Right lobe of liver (tissue), 6 donors: Measurements from ENCODE around the gene SIDT2. TPM values are rescaled to one million over a fixed set of nuclear protein-coding genes. Genes with fewer than 3 reads are reported as not detected.

Experiments used
- ATAC-seq, 4 donors: fragments of 200-7000 bp; cut with Tn5 transposase; one replicate each; pipeline ENCODE4 v1.9.1; 2020; ENCODE audit warnings: mild to moderate bottlenecking in 4 of 4, moderate library complexity in 4 of 4
- DNase-seq, 3 donors: peaks; one replicate each; pipeline ENCODE4 v3.0.0-alpha.2; 2020
- H3K27ac ChIP-seq, 3 donors: fragments of 200-600 bp; one replicate each; pipeline ENCODE4 v1.8.0; 2022
- H3K27me3 ChIP-seq, 2 donors: fragments of 200-600 bp; one replicate each; pipeline ENCODE4 v1.8.0; 2022
- H3K36me3 ChIP-seq, 4 donors: fragments of 200-600 bp; sonication (generic) in 1 of 4; one replicate each; pipeline versions ENCODE4 v1.5.1 to v1.8.0; 2017 to 2022; ENCODE audit warnings: control low read depth in 1 of 4
- H3K4me1 ChIP-seq, 4 donors: fragments of 200-600 bp; sonication (generic) in 1 of 4; one replicate each; pipeline versions ENCODE4 v1.5.1 to v1.8.0; 2017 to 2022; ENCODE audit warnings: control low read depth in 1 of 4
- H3K4me3 ChIP-seq, 3 donors: fragments of 200-600 bp; one replicate each; pipeline ENCODE4 v1.8.0; 2022
- H3K9me3 ChIP-seq, 4 donors: fragments of 200-600 bp; sonication (generic) in 1 of 4; one replicate each; pipeline versions ENCODE4 v1.5.1 to v1.8.0; 2017 to 2022; ENCODE audit warnings: control low read depth in 1 of 4
- POLR2A ChIP-seq: fragments of 450-650 bp; IDR thresholded peaks from one replicate; pipeline ENCODE4 v1.6.1; 2017; ENCODE audit warnings: antibody characterized with exemption, mild to moderate bottlenecking
- WGBS: methylation state at CpG from one replicate; pipeline ENCODE4 v1.1.6; 2018; ENCODE audit warnings: low coverage, low lambda C conversion rate; ENCODE audit not compliant: insufficient coverage; ENCODE audit errors: missing lambda C conversion rate; 5-methylcytosine and 5-hydroxymethylcytosine counted together
- intact Hi-C, 2 donors: fragments of 100-400 bp; cut with DNase I; formaldehyde crosslinking; loops; one replicate each; pipeline versions ENCODE4 v1.11.2 to v1.14.1; 2022
- total RNA-seq, 6 experiments: library from RNA; depleted of rRNA in 2 of 6; stranded (reverse); fragments of >200 nt in 2 of 6; fragmentation: NEBNext Ultra II Directional in 3 of 6; extraction: Animal tissue kit (Norgen Biotek cat#: 25700) in 3 of 6; gene quantifications; one replicate each; pipeline versions ENCODE4 v1.1.0 to v1.2.4, GENCODE V29; 2016 to 2023
- TF ChIP-seq, protein P1 (sequence below), 4 donors: fragments of 200-600 bp in 3 of 4; fragments of 450-650 bp in 1 of 4; IDR thresholded peaks; one replicate each; pipeline versions ENCODE4 v1.5.1 to v1.8.0; 2016 to 2022; ENCODE audit warnings: antibody characterized with exemption in 4 of 4, mild to moderate bottlenecking in 2 of 4
- donor health status: DM: no; HTN: yes; CAD: no.
- donor health status: DM: no; HTN: no; CAD: no.
- donor health status: DM: no; HTN: no; CAD: no.
- donor health status: DM: no; HTN: yes; CAD: no.
- donor health status: DM: no; HTN: yes; CAD: no.

SIDT2 gene
- total RNA-seq, 6 experiments from 2014 or later = 24.6 to 49.9 (median 35.5) TPM

DNA sequence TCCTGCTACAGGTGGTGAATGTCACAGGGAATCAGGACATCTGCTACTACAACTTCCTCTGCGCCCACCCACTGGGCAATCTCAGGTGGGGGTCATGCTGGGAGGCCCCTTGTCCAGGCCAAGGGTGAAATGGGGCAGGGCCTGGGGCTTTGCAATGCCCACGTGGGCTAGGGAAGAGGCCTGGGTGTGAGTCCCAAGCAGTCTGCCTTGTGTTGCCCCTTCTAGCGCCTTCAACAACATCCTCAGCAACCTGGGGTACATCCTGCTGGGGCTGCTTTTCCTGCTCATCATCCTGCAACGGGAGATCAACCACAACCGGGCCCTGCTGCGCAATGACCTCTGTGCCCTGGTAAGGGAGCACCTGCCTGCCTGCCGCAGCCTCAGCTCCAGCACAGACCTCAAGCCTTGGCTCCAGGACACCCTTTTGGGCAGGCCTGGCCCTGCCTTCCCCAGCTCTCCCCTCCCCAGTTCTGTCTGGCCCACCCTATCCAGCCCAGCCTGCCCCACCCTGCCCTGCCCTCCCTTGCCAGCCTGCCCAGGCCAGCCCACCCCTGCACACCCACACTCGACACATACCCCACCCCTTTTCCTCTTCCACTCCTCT, 11.5 kb downstream of the SIDT2 start:
- DNase-seq (peak in 2 of 3 donors; percentile 35 to 39), ATAC-seq (no peak)
- no peak overlapping the region for H3K27ac ChIP-seq
- H3K27me3 ChIP-seq = no peaks in the 10 kb centered on the region
- 94% methylated on average over 2 of the region's 8 CpGs for WGBS
- no peak overlapping the region for H3K4me3 ChIP-seq
- TF ChIP-seq, protein P1, sequence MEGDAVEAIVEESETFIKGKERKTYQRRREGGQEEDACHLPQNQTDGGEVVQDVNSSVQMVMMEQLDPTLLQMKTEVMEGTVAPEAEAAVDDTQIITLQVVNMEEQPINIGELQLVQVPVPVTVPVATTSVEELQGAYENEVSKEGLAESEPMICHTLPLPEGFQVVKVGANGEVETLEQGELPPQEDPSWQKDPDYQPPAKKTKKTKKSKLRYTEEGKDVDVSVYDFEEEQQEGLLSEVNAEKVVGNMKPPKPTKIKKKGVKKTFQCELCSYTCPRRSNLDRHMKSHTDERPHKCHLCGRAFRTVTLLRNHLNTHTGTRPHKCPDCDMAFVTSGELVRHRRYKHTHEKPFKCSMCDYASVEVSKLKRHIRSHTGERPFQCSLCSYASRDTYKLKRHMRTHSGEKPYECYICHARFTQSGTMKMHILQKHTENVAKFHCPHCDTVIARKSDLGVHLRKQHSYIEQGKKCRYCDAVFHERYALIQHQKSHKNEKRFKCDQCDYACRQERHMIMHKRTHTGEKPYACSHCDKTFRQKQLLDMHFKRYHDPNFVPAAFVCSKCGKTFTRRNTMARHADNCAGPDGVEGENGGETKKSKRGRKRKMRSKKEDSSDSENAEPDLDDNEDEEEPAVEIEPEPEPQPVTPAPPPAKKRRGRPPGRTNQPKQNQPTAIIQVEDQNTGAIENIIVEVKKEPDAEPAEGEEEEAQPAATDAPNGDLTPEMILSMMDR (IDR thresholded peaks at IDR 0.05) = no peak
- no peak for TF ChIP-seq POLR2A
- no peaks in the 10 kb centered on the region for H3K9me3 ChIP-seq
- intact Hi-C loops = no loop called here
- no peaks in the 10 kb centered on the region for H3K4me1 ChIP-seq
- peaks cover 0 to 70% (median 24%) of the 10 kb centered on the region in 4 donors for H3K36me3 ChIP-seq

DNA sequence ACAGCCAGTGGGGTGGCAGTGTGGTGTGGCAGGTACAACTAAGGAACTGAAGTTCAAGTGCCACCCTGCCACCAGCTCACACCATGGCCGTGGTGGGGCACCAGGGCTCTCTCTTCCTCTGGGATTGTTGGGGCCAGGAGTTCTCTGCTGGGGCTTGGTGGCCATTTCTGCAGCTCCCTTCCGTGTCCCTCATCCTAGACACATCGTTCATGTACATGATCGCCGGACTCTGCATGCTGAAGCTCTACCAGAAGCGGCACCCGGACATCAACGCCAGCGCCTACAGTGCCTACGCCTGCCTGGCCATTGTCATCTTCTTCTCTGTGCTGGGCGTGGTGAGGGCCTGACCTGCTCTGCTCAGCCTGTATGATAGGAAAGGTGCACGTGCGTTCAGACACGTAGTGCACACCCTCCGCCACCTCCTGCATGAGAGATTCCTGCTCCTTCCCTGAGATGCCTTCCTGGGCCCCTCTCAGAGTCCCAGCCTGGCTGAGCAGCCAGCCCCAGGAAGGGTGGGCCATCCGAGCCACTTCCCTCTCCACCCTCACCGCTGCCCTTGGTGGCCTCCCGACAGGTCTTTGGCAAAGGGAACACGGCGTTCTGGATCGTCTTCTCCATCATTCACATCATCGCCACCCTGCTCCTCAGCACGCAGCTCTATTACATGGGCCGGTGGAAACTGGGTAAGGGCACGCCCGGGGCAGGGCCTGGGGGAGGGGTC, 13.3 kb downstream of the SIDT2 start:
- TF ChIP-seq, protein P1 (IDR thresholded peaks at IDR 0.05) = no peak
- no peak for TF ChIP-seq POLR2A
- Histone ChIP-seq H3K27ac (no peak overlapping the region), H3K27me3 (no peaks in the 10 kb centered on the region), H3K4me1 (no peaks in the 10 kb centered on the region), H3K9me3 (no peaks in the 10 kb centered on the region), H3K36me3 (peaks cover 0 to 70% (median 25%) of the 10 kb centered on the region in 4 donors), H3K4me3 (no peak overlapping the region)
- DNase-seq (peak in 1 of 3 donors; percentile 50), ATAC-seq (no peak)
- intact Hi-C loops = no loop called here
- WGBS = 99% methylated on average over 11 of the region's 26 CpGs

DNA sequence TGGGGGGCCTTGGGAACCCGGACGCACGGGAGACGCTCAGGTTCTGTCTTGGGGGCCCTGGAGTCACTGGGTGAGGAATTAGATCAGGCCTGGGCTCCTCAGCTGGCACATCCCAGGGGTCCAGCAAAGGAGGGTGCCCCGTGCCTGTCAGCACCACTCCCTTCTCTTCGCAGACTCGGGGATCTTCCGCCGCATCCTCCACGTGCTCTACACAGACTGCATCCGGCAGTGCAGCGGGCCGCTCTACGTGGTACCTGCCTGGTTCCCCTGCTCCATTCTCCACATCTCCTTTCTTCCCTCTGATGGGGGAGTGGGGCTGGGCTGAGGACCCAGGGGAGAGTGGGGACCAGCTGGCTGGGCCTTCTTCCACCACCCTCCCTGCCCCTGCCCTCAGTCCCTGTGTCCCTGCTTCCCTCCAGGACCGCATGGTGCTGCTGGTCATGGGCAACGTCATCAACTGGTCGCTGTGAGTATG, 13.9 kb downstream of the SIDT2 start:
- TF ChIP-seq, protein P1 (IDR thresholded peaks at IDR 0.05) = no peak
- TF ChIP-seq POLR2A = no peak
- no peaks in the 10 kb centered on the region for H3K4me1 ChIP-seq
- DNase-seq (peak in 1 of 3 donors; percentile 46), ATAC-seq (no peak)
- peaks cover 0 to 69% (median 25%) of the 10 kb centered on the region in 4 donors for H3K36me3 ChIP-seq
- H3K4me3 ChIP-seq = no peak overlapping the region
- H3K27ac ChIP-seq = no peak overlapping the region
- intact Hi-C loops = no loop called here
- no peaks in the 10 kb centered on the region for H3K27me3 ChIP-seq
- H3K9me3 ChIP-seq = no peaks in the 10 kb centered on the region
- WGBS = 80% methylated on average over 3 of the region's 17 CpGs

DNA sequence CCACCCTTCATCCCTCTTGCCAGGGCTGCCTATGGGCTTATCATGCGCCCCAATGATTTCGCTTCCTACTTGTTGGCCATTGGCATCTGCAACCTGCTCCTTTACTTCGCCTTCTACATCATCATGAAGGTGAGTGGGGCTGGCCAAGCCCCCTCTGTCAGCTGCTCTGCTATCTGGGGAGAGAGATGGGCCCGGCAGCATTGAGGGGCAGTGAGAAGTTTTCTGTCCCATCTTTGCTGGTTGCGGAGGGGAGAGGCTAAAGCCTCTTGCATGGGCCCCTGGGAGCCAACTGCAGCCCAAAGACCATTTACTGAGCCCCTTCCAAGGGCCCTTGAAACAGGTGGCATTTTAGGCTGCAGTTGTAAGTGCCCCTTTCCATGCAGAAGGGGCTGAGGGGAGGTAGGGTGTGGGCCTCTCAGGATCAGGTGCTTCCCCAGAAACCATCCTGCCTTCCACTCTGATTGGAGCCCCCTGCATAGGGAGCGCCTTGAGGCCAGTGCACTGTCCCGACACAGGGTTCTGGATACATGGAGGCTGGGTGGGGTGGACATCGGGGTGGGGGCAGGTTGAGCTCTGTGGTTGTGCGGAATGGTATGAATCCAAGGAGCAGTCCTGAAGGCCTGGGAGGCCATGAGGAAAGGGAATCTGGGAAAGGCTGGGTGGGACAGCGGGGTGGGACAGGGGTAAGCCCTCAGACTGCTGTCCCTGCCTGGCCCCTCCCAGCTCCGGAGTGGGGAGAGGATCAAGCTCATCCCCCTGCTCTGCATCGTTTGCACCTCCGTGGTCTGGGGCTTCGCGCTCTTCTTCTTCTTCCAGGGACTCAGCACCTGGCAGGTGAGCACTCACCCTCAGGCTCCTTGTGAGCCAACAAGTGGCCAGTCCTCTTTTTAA, 14.8 kb downstream of the SIDT2 start:
- H3K4me3 ChIP-seq = no peak overlapping the region
- ATAC-seq (no peak), DNase-seq (peak in 1 of 3 donors; percentile 39)
- intact Hi-C loops = no loop called here
- H3K27ac ChIP-seq = no peak overlapping the region
- TF ChIP-seq POLR2A = no peak
- TF ChIP-seq, protein P1 (IDR thresholded peaks at IDR 0.05) = no peak
- peaks cover 0 to 64% (median 23%) of the 10 kb centered on the region in 4 donors for H3K36me3 ChIP-seq
- no peaks in the 10 kb centered on the region for H3K4me1 ChIP-seq
- no peaks in the 10 kb centered on the region for H3K9me3 ChIP-seq
- H3K27me3 ChIP-seq = no peaks in the 10 kb centered on the region
- 88% methylated on average over 6 of the region's 15 CpGs for WGBS
